Neural progenitor cell (in vitro differentiated cells): ENCODE data around the gene HMGCS1. TPM values are rescaled to one million over a fixed set of nuclear protein-coding genes. Genes with fewer than 3 reads are reported as not detected.

Source experiments
- DNase-seq: peaks from one replicate; pipeline ENCODE4 v3.0.0-alpha.2; 2016; ENCODE audit warnings: low spot score
- H2AFZ ChIP-seq: fragments of 200-600 bp; sonication (generic); replicated peaks from 2 replicates; pipeline ENCODE4 v1.6.1; 2016; ENCODE audit warnings: antibody characterized with exemption
- H3F3A ChIP-seq: fragments of 200-600 bp; sonication (generic); 2 replicates; pipeline ENCODE4 v1.6.1; 2016; ENCODE audit warnings: antibody characterized with exemption, low read depth
- H3K27ac ChIP-seq: fragments of 200-600 bp; sonication (generic); 2 replicates; pipeline ENCODE4 v1.5.1; 2016; ENCODE audit warnings: mild to moderate bottlenecking
- H3K27me3 ChIP-seq: fragments of 200-600 bp; sonication (generic); 2 replicates; pipeline ENCODE4 v1.6.1; 2016; ENCODE audit warnings: mild to moderate bottlenecking, moderate library complexity
- H3K36me3 ChIP-seq: fragments of 200-600 bp; sonication (generic); 2 replicates; pipeline ENCODE4 v1.5.1; 2016
- H3K4me1 ChIP-seq: fragments of 200-600 bp; sonication (generic); 2 replicates; pipeline ENCODE4 v1.6.1; 2016; ENCODE audit warnings: mixed run types
- H3K4me2 ChIP-seq: fragments of 200-600 bp; sonication (generic); 2 replicates; pipeline ENCODE4 v1.6.1; 2016
- H3K4me3 ChIP-seq: fragments of 200-600 bp; sonication (generic); 2 replicates; pipeline ENCODE4 v1.5.1; 2016
- H3K79me2 ChIP-seq: fragments of 200-600 bp; sonication (generic); 2 replicates; pipeline ENCODE4 v1.6.1; 2016; ENCODE audit warnings: low read depth
- H3K9ac ChIP-seq: fragments of 200-600 bp; sonication (generic); 2 replicates; pipeline ENCODE4 v1.6.1; 2016
- H3K9me3 ChIP-seq: fragments of 200-600 bp; sonication (generic); 2 replicates; pipeline ENCODE4 v1.5.1; 2016; ENCODE audit warnings: low read depth
- H4K20me1 ChIP-seq: fragments of 200-600 bp; sonication (generic); 2 replicates; pipeline ENCODE4 v1.6.1; 2016; ENCODE audit warnings: low read depth
- H3K27ac Mint-ChIP-seq: 3 replicates; pipeline ENCODE4 v1.8.0; 2021; ENCODE audit warnings: mixed read lengths
- H3K27me3 Mint-ChIP-seq: 2 replicates; pipeline ENCODE4 v1.8.0; 2022; ENCODE audit warnings: low read depth, mild to moderate bottlenecking, inconsistent platforms, moderate library complexity, mixed read lengths; ENCODE audit not compliant: insufficient read depth
- H3K36me3 Mint-ChIP-seq: 3 replicates; pipeline ENCODE4 v1.8.0; 2021; ENCODE audit warnings: mixed read lengths
- H3K4me1 Mint-ChIP-seq: 3 replicates; pipeline ENCODE4 v1.8.0; 2021; ENCODE audit warnings: mixed read lengths
- H3K4me3 Mint-ChIP-seq: 3 replicates; pipeline ENCODE4 v1.8.0; 2021; ENCODE audit warnings: mild to moderate bottlenecking, moderate library complexity, mixed read lengths
- H3K9me3 Mint-ChIP-seq: 3 replicates; pipeline ENCODE4 v1.8.0; 2020; ENCODE audit warnings: mixed read lengths
- EZH2 ChIP-seq: fragments of 200-600 bp; sonication (generic); IDR thresholded peaks from 2 replicates; pipeline ENCODE4 v1.6.1; 2017; ENCODE audit warnings: antibody characterized with exemption, mild to moderate bottlenecking, moderate library complexity
- EZH2phosphoT487 ChIP-seq: fragments of 200-600 bp; sonication (generic); IDR thresholded peaks from 2 replicates; pipeline ENCODE4 v1.6.1; 2017; ENCODE audit warnings: antibody characterized with exemption
- total RNA-seq: library from RNA; depleted of rRNA; stranded (reverse); fragments of >200 nt; gene quantifications from 2 replicates; pipeline ENCODE4 v1.2.3, GENCODE V29; 2015; ENCODE audit warnings: low replicate concordance
- TF ChIP-seq, protein P1 (sequence below): fragments of 200-600 bp; sonication (generic); IDR thresholded peaks from 2 replicates; pipeline ENCODE4 v1.5.1; 2017; ENCODE audit warnings: antibody characterized with exemption, mild to moderate bottlenecking

HMGCS1 gene
- total RNA-seq, 1 donor from 2014 or later = 274 TPM

- H3K4me1 ChIP-seq = no peaks in the 10 kb centered on the region
- H2AFZ ChIP-seq = no peak overlapping the region
- no peaks in the 10 kb centered on the region for H3K9me3 ChIP-seq
- Mint-ChIP-seq H3K27me3 (peaks cover 8% of the 10 kb centered on the region), H3K4me1 (no peaks in the 10 kb centered on the region), H3K9me3 (no peaks in the 10 kb centered on the region), H3K27ac (no peak overlapping the region), H3K36me3 (no peaks in the 10 kb centered on the region), H3K4me3 (no peak overlapping the region)
- no peak overlapping the region for H3K9ac ChIP-seq
- DNase-seq = no peak
- no peak overlapping the region for H3K4me3 ChIP-seq
- no peak for TF ChIP-seq EZH2
- no peak for TF ChIP-seq EZH2phosphoT487
- TF ChIP-seq, protein P1, sequence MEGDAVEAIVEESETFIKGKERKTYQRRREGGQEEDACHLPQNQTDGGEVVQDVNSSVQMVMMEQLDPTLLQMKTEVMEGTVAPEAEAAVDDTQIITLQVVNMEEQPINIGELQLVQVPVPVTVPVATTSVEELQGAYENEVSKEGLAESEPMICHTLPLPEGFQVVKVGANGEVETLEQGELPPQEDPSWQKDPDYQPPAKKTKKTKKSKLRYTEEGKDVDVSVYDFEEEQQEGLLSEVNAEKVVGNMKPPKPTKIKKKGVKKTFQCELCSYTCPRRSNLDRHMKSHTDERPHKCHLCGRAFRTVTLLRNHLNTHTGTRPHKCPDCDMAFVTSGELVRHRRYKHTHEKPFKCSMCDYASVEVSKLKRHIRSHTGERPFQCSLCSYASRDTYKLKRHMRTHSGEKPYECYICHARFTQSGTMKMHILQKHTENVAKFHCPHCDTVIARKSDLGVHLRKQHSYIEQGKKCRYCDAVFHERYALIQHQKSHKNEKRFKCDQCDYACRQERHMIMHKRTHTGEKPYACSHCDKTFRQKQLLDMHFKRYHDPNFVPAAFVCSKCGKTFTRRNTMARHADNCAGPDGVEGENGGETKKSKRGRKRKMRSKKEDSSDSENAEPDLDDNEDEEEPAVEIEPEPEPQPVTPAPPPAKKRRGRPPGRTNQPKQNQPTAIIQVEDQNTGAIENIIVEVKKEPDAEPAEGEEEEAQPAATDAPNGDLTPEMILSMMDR = no peak
- no peak overlapping the region for H3K4me2 ChIP-seq
- H3K79me2 ChIP-seq = no peaks in the 10 kb centered on the region
- no peaks in the 10 kb centered on the region for H3F3A ChIP-seq
- no peaks in the 10 kb centered on the region for H4K20me1 ChIP-seq
- H3K27ac ChIP-seq = no peak overlapping the region
- no peaks in the 10 kb centered on the region for H3K27me3 ChIP-seq
- H3K36me3 ChIP-seq = no peaks in the 10 kb centered on the region
Observed at GRCh38 chr5:43352131-43352530, 38.9 kb upstream of the HMGCS1 start.

GRCh38 chr5:43348861-43349363, 35.7 kb upstream of the HMGCS1 start:
- Histone ChIP-seq H3K4me1 (no peaks in the 10 kb centered on the region), H3K9ac (no peak overlapping the region), H3K36me3 (no peaks in the 10 kb centered on the region), H3K9me3 (no peaks in the 10 kb centered on the region), H4K20me1 (no peaks in the 10 kb centered on the region), H3K4me3 (no peak overlapping the region), H3K79me2 (no peaks in the 10 kb centered on the region), H3K4me2 (no peak overlapping the region), H3K27ac (no peak overlapping the region), H3F3A (no peaks in the 10 kb centered on the region), H2AFZ (no peak overlapping the region), H3K27me3 (no peaks in the 10 kb centered on the region)
- Mint-ChIP-seq H3K27ac (no peak overlapping the region), H3K4me3 (no peak overlapping the region), H3K4me1 (no peaks in the 10 kb centered on the region), H3K9me3 (peaks cover 4% of the 10 kb centered on the region), H3K27me3 (peaks cover 6% of the 10 kb centered on the region), H3K36me3 (no peaks in the 10 kb centered on the region)
- DNase-seq = no peak
- TF ChIP-seq, protein P1 = no peak
- no peak for TF ChIP-seq EZH2

GRCh38 chr5:43348207-43348606, 35.0 kb upstream of the HMGCS1 start:
- DNase-seq = no peak
- no peak overlapping the region for H3K27ac Mint-ChIP-seq
- H3K4me1 Mint-ChIP-seq = no peaks in the 10 kb centered on the region
- H3K36me3 Mint-ChIP-seq = no peaks in the 10 kb centered on the region
- Histone ChIP-seq H2AFZ (no peak overlapping the region), H3K4me2 (no peak overlapping the region), H3K27ac (no peak overlapping the region), H3K9me3 (no peaks in the 10 kb centered on the region), H3K36me3 (no peaks in the 10 kb centered on the region), H3K79me2 (no peaks in the 10 kb centered on the region), H3K9ac (no peak overlapping the region), H3K4me3 (no peak overlapping the region), H3K4me1 (no peaks in the 10 kb centered on the region), H3K27me3 (no peaks in the 10 kb centered on the region), H3F3A (no peaks in the 10 kb centered on the region), H4K20me1 (no peaks in the 10 kb centered on the region)
- H3K4me3 Mint-ChIP-seq = no peak overlapping the region
- TF ChIP-seq EZH2phosphoT487 (no peak), EZH2 (no peak)
- TF ChIP-seq, protein P1 = no peak
- peaks cover 6% of the 10 kb centered on the region for H3K27me3 Mint-ChIP-seq
- peaks cover 4% of the 10 kb centered on the region for H3K9me3 Mint-ChIP-seq
